ENCODE data around the gene OR52E2. TPM values are rescaled to one million over a fixed set of nuclear protein-coding genes. Genes with fewer than 3 reads are reported as not detected.

OR52E2 gene
- total RNA-seq, 1 experiment from 2014 or later, result not detected

DNA sequence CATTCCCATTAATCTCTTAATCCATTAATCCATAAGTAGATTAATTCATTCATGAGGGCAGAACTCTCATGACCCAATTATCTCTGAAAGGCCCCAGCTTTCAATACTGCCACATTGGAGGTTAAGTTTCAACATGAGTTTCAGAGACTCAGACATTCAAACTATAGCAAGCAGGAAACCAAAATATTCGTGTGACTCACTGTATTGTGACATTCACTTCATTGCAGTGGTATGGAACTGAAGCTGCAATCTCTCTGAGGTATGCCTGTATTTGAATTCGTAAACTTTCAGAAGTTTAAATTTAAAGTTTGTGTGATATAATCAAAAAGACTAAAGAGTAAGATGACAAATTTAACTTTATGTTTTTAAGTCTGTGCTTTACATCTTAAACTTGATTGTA, 16.0 kb downstream of the OR52E2 start:
- Histone ChIP-seq H3K4me1 (ENCODE audit: low read length) (no peaks in the 10 kb centered on the region), H3K4me3 (ENCODE audit: low read length) (no peak overlapping the region), H2AFZ (ENCODE audit: low read length) (no peak overlapping the region), H3K9me3 (ENCODE audit: low read length) (no peaks in the 10 kb centered on the region), H4K20me1 (ENCODE audit: insufficient read depth, low read depth, low read length) (no peaks in the 10 kb centered on the region), H3K79me2 (ENCODE audit: low read length) (no peaks in the 10 kb centered on the region), H3K9ac (ENCODE audit: low read length) (no peak overlapping the region), H3K36me3 (ENCODE audit: insufficient read depth, low read length) (no peaks in the 10 kb centered on the region), H3K4me2 (ENCODE audit: low read depth, low read length, poor library complexity, severe bottlenecking) (no peak overlapping the region), H3K27me3 (ENCODE audit: low read length) (no peaks in the 10 kb centered on the region), H3K9me2 (replicated peaks; ENCODE audit: insufficient read depth, low read length) (no peaks in the 10 kb centered on the region), H3K27ac (ENCODE audit: low read length) (no peak overlapping the region)
- no peak for DNase-seq

- Histone ChIP-seq H3K36me3 (ENCODE audit: insufficient read depth, low read length) (no peaks in the 10 kb centered on the region), H3K9me3 (ENCODE audit: low read length) (no peaks in the 10 kb centered on the region), H3K4me3 (ENCODE audit: low read length) (no peak overlapping the region), H4K20me1 (ENCODE audit: insufficient read depth, low read depth, low read length) (no peaks in the 10 kb centered on the region), H3K4me2 (ENCODE audit: low read depth, low read length, poor library complexity, severe bottlenecking) (no peak overlapping the region), H3K27me3 (ENCODE audit: low read length) (no peaks in the 10 kb centered on the region), H3K4me1 (ENCODE audit: low read length) (no peaks in the 10 kb centered on the region), H3K9me2 (replicated peaks; ENCODE audit: insufficient read depth, low read length) (no peaks in the 10 kb centered on the region), H3K79me2 (ENCODE audit: low read length) (no peaks in the 10 kb centered on the region), H3K27ac (ENCODE audit: low read length) (no peak overlapping the region), H2AFZ (ENCODE audit: low read length) (no peak overlapping the region), H3K9ac (ENCODE audit: low read length) (no peak overlapping the region)
- no peak for DNase-seq
These were observed 17.3 kb downstream of the OR52E2 start for GRCh38 chr11:5042091-5042490.

DNA sequence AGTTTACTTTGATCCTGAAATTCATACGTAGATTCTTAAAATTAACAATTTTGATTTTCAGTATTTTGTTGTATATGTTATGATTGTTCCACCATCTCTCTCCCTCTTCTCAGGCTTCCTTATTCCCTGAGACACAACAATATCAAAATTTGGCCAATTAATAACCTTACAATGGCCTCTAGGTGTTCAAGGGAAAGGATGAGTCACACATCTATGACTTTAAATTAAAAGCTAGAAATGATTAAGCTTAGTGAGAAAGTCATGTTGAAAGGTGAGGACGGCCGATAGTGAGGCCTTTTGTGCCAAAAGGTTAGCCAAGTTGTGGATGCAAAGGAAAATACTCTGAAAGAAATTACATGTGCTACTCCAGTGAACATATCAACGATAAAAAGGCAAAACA, 18.6 kb downstream of the OR52E2 start:
- H3K4me2 ChIP-seq (ENCODE audit: low read depth, low read length, poor library complexity, severe bottlenecking), result no peak overlapping the region
- no peaks in the 10 kb centered on the region for H3K79me2 ChIP-seq (ENCODE audit: low read length)
- H4K20me1 ChIP-seq (ENCODE audit: insufficient read depth, low read depth, low read length), result no peaks in the 10 kb centered on the region
- no peaks in the 10 kb centered on the region for H3K9me3 ChIP-seq (ENCODE audit: low read length)
- no peak overlapping the region for H2AFZ ChIP-seq (ENCODE audit: low read length)
- no peaks in the 10 kb centered on the region for H3K36me3 ChIP-seq (ENCODE audit: insufficient read depth, low read length)
- no peak overlapping the region for H3K27ac ChIP-seq (ENCODE audit: low read length)
- no peak overlapping the region for H3K4me3 ChIP-seq (ENCODE audit: low read length)
- H3K4me1 ChIP-seq (ENCODE audit: low read length), result no peaks in the 10 kb centered on the region
- no peak for DNase-seq
- no peaks in the 10 kb centered on the region for H3K9me2 ChIP-seq (replicated peaks; ENCODE audit: insufficient read depth, low read length)
- H3K9ac ChIP-seq (ENCODE audit: low read length), result no peak overlapping the region
- H3K27me3 ChIP-seq (ENCODE audit: low read length), result no peaks in the 10 kb centered on the region

GRCh38 chr11:5038341-5038740, 21.1 kb downstream of the OR52E2 start:
- Histone ChIP-seq H3K4me2 (ENCODE audit: low read depth, low read length, poor library complexity, severe bottlenecking) (no peak overlapping the region), H3K36me3 (ENCODE audit: insufficient read depth, low read length) (no peaks in the 10 kb centered on the region)

DNA sequence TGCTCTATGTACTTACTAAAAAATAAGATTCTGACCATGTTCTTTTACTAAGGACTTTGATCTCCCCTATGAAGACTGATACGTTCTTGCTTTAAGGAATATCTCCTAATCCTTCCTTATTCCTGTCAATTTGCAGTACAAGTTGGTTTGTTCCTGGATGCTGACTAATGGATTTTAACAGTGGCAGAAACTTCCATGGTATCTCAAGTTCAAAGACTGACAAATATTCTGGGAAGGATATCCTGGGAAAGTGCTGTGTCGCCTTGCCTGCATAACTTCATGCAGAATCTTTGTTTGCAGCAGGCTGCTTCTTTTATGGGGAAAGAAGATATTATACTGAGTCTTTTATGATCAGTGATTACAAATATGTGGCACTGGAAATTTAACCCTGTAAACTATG, 21.5 kb downstream of the OR52E2 start:
- Histone ChIP-seq H3K27ac (ENCODE audit: low read length) (no peak overlapping the region), H3K4me3 (ENCODE audit: low read length) (no peak overlapping the region), H3K4me1 (ENCODE audit: low read length) (no peaks in the 10 kb centered on the region), H3K27me3 (ENCODE audit: low read length) (no peaks in the 10 kb centered on the region), H3K9me3 (ENCODE audit: low read length) (no peaks in the 10 kb centered on the region), H3K9me2 (replicated peaks; ENCODE audit: insufficient read depth, low read length) (no peaks in the 10 kb centered on the region), H3K79me2 (ENCODE audit: low read length) (no peaks in the 10 kb centered on the region), H3K36me3 (ENCODE audit: insufficient read depth, low read length) (no peaks in the 10 kb centered on the region), H4K20me1 (ENCODE audit: insufficient read depth, low read depth, low read length) (no peaks in the 10 kb centered on the region), H2AFZ (ENCODE audit: low read length) (no peak overlapping the region), H3K9ac (ENCODE audit: low read length) (no peak overlapping the region), H3K4me2 (ENCODE audit: low read depth, low read length, poor library complexity, severe bottlenecking) (no peak overlapping the region)
- no peak for DNase-seq

More at GRCh38 chr11:5038341-5038740, 21.1 kb downstream of the OR52E2 start:
- H2AFZ ChIP-seq (ENCODE audit: low read length), result no peak overlapping the region
- H3K9me3 ChIP-seq (ENCODE audit: low read length), result no peaks in the 10 kb centered on the region
- H3K4me3 ChIP-seq (ENCODE audit: low read length), result no peak overlapping the region
- DNase-seq, result no peak
- no peaks in the 10 kb centered on the region for H3K9me2 ChIP-seq (replicated peaks; ENCODE audit: insufficient read depth, low read length)
- H3K4me1 ChIP-seq (ENCODE audit: low read length), result no peaks in the 10 kb centered on the region
- H3K27me3 ChIP-seq (ENCODE audit: low read length), result no peaks in the 10 kb centered on the region
- H4K20me1 ChIP-seq (ENCODE audit: insufficient read depth, low read depth, low read length), result no peaks in the 10 kb centered on the region
- H3K79me2 ChIP-seq (ENCODE audit: low read length), result no peaks in the 10 kb centered on the region
- no peak overlapping the region for H3K9ac ChIP-seq (ENCODE audit: low read length)
- no peak overlapping the region for H3K27ac ChIP-seq (ENCODE audit: low read length)

DNA sequence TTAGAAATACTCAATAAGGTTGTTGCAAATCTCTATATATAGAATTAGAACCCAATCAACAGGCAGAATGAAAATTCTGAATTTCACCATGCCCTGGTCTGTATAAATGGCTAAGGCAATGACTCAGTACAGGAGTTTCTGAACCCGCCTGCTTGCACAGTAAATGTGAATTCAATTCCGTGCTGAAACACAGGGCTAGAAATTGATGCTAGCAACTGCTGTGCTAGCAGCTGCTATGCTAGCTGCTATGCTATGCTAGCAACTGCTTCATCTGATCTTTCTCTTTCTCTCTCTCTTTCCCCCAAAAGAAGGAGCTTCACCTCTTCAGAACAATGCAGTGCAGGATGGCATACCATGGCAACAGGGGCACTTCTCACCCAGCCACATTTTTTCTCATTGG, 22.8 kb downstream of the OR52E2 start:
- H3K9me2 ChIP-seq (replicated peaks; ENCODE audit: insufficient read depth, low read length), result no peaks in the 10 kb centered on the region
- H3K9ac ChIP-seq (ENCODE audit: low read length), result no peak overlapping the region
- no peak overlapping the region for H3K4me3 ChIP-seq (ENCODE audit: low read length)
- H3K27me3 ChIP-seq (ENCODE audit: low read length), result no peaks in the 10 kb centered on the region
- H3K79me2 ChIP-seq (ENCODE audit: low read length), result no peaks in the 10 kb centered on the region
- no peak for DNase-seq
- H4K20me1 ChIP-seq (ENCODE audit: insufficient read depth, low read depth, low read length), result no peaks in the 10 kb centered on the region
- no peak overlapping the region for H3K4me2 ChIP-seq (ENCODE audit: low read depth, low read length, poor library complexity, severe bottlenecking)
- no peak overlapping the region for H3K27ac ChIP-seq (ENCODE audit: low read length)
- no peak overlapping the region for H2AFZ ChIP-seq (ENCODE audit: low read length)
- H3K36me3 ChIP-seq (ENCODE audit: insufficient read depth, low read length), result no peaks in the 10 kb centered on the region
- H3K9me3 ChIP-seq (ENCODE audit: low read length), result no peaks in the 10 kb centered on the region
- no peaks in the 10 kb centered on the region for H3K4me1 ChIP-seq (ENCODE audit: low read length)

GRCh38 chr11:5021996-5022395, 37.4 kb downstream of the OR52E2 start:
- no peak for DNase-seq
- no peaks in the 10 kb centered on the region for H4K20me1 ChIP-seq (ENCODE audit: insufficient read depth, low read depth, low read length)
- no peak overlapping the region for H3K4me2 ChIP-seq (ENCODE audit: low read depth, low read length, poor library complexity, severe bottlenecking)
- H3K27ac ChIP-seq (ENCODE audit: low read length), result no peak overlapping the region
- H3K27me3 ChIP-seq (ENCODE audit: low read length), result no peaks in the 10 kb centered on the region
- H3K4me3 ChIP-seq (ENCODE audit: low read length), result no peak overlapping the region
- H3K4me1 ChIP-seq (ENCODE audit: low read length), result no peaks in the 10 kb centered on the region
- H3K36me3 ChIP-seq (ENCODE audit: insufficient read depth, low read length), result no peaks in the 10 kb centered on the region
- no peak overlapping the region for H3K9ac ChIP-seq (ENCODE audit: low read length)
- H2AFZ ChIP-seq (ENCODE audit: low read length), result no peak overlapping the region
- no peaks in the 10 kb centered on the region for H3K79me2 ChIP-seq (ENCODE audit: low read length)
- H3K9me2 ChIP-seq (replicated peaks; ENCODE audit: insufficient read depth, low read length), result no peaks in the 10 kb centered on the region; the same call in 1 of the 2 replicates
- H3K9me3 ChIP-seq (ENCODE audit: low read length), result peaks cover 18% of the 10 kb centered on the region

GRCh38 chr11:5013012-5013411, 46.4 kb downstream of the OR52E2 start:
- H3K4me2 ChIP-seq (ENCODE audit: low read depth, low read length, poor library complexity, severe bottlenecking), result no peak overlapping the region
- no peaks in the 10 kb centered on the region; the same call in 1 of the 2 replicates for H3K27me3 ChIP-seq (ENCODE audit: low read length)
- no peaks in the 10 kb centered on the region for H3K79me2 ChIP-seq (ENCODE audit: low read length)
- no peaks in the 10 kb centered on the region for H3K9me3 ChIP-seq (ENCODE audit: low read length)
- no peaks in the 10 kb centered on the region for H3K9me2 ChIP-seq (replicated peaks; ENCODE audit: insufficient read depth, low read length)
- DNase-seq, result no peak
- no peak overlapping the region for H3K27ac ChIP-seq (ENCODE audit: low read length)
- no peak overlapping the region for H2AFZ ChIP-seq (ENCODE audit: low read length)
- H3K36me3 ChIP-seq (ENCODE audit: insufficient read depth, low read length), result no peaks in the 10 kb centered on the region
- no peak overlapping the region for H3K4me3 ChIP-seq (ENCODE audit: low read length)
- H4K20me1 ChIP-seq (ENCODE audit: insufficient read depth, low read depth, low read length), result no peaks in the 10 kb centered on the region
- no peaks in the 10 kb centered on the region for H3K4me1 ChIP-seq (ENCODE audit: low read length)
- H3K9ac ChIP-seq (ENCODE audit: low read length), result no peak overlapping the region

DNA sequence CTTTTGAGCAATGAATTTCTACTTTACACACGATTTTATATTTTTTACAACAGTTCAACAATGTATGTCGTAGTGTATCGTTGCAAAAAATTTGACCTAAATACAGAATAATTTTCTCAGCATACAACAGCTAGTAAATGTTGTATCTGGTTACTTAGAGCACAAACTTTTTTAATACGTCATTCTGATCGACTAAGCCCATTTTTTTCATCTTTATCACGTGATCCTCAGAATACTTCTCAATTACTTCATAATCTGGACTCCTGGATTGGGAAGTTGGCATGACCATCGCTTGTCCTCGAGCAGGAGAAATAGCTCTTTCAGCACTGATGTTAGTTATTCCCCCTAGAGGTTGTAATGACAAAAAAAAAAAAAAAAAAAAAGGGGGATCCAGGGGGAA, 48.2 kb downstream of the OR52E2 start:
- Histone ChIP-seq H3K9me2 (replicated peaks; ENCODE audit: insufficient read depth, low read length) (no peaks in the 10 kb centered on the region), H3K9me3 (ENCODE audit: low read length) (no peaks in the 10 kb centered on the region), H3K9ac (ENCODE audit: low read length) (no peak overlapping the region), H2AFZ (ENCODE audit: low read length) (no peak overlapping the region), H4K20me1 (ENCODE audit: insufficient read depth, low read depth, low read length) (no peaks in the 10 kb centered on the region), H3K27ac (ENCODE audit: low read length) (no peak overlapping the region), H3K4me2 (ENCODE audit: low read depth, low read length, poor library complexity, severe bottlenecking) (no peak overlapping the region), H3K36me3 (ENCODE audit: insufficient read depth, low read length) (no peaks in the 10 kb centered on the region), H3K4me1 (ENCODE audit: low read length) (no peaks in the 10 kb centered on the region), H3K4me3 (ENCODE audit: low read length) (no peak overlapping the region), H3K79me2 (ENCODE audit: low read length) (no peaks in the 10 kb centered on the region), H3K27me3 (ENCODE audit: low read length) (no peaks in the 10 kb centered on the region; the same call in 1 of the 2 replicates)
- DNase-seq, result no peak
